ELR (cell line): ENCODE results near the gene MAST4.
"Not testable (repeated sequence)": the region's sequence is repeated elsewhere in the genome, so short reads cannot be mapped to it uniquely, and the experiment has no call there.

Experiments
- DNase-seq: peaks from one replicate; pipeline ENCODE4 v3.0.0-alpha.2; 2015; ENCODE audit warnings: low read depth

MAST4 gene

DNA sequence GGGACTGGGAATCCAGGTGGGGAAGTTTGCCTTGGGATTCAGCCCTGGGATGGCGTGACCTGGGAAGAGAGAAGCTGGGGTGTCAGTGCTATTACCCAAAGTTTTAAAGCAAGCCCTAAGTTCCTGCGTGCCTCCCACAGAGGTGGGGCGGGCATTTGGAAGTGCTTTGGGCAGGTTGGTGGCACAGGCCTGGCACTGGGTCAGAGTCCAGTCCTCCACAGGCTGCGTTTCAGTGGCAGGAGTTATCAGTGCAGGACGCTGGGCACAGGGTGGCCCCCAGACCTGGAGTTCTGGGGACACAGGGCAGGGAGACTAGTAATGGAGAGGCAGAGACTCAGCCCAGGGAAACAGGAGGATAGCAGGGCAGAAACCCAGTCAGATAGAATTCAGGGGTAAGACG is 147.2 kb downstream of the MAST4 start:
- DNase-seq, result no peak

DNA sequence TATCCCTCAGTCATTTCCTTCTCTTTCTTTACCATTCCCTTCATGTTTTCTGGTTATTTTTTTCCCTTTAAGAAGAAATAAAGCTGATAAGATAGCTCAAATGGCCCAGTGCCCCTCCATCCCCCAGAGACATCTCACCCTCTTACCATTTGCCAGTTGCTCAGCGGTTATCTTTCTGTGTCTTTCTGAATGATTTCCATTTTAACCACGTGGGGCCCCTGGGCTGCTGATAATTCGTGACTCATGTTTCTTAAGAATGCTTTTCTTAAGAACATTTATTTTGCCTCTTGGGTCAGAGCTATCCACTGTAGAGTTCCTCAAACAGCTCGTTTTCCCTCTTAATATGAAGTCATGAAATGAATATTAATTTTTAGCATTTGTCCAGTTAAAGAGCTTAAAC is 147.8 kb downstream of the MAST4 start:
- peak; percentile 17 for DNase-seq

DNA sequence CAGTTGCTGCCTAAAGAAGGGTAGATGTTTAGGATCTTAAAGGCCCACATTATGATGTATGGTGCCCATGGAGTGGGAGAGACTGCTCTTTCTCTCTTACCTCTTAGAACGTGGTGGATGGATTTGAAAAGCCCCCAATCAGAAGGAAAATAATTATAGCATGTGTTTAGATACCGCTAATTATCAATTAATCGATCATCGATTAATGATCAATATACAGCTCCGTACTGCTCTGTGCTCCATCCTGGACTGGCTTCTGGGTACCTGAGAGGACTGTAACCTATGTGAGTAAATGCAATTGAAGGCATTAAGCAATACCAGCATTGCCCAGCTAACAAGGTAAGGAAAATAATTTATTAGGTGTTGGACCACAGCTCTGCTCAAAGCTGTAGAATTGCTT is 149.1 kb downstream of the MAST4 start:
- no peak for DNase-seq

DNA sequence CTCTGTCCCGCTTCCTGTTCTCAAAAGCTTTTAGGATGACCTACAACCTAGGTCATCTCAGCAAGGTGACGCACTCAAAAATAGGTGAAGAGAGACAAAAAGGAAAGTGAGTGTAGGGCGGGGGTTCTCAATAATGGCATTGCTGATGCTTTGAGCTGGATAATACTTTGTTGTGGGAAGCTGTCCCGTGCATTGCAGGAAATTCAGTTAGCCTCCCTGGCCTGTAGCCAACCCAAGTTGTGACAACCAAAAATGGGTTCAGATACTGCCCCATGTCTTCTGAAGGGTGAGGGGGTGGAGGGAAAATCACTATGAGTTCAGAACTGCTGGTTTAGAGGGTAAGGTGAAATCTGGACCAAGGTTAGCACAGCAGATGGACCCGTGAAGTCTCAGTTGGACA is 151.4 kb downstream of the MAST4 start:
- DNase-seq, result no peak

DNA sequence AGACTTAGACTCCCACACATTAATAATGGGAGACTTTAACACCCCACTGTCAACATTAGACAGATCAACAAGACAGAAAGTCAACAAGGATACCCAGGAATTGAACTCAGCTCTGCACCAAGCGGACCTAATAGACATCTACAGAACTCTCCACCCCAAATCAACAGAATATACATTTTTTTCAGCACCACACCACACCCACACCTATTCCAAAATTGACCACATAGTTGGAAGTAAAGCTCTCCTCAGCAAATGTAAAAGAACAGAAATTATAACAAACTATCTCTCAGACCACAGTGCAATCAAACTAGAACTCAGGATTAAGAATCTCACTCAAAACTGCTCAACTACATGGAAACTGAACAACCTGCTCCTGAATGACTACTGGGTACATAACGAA is 156.5 kb downstream of the MAST4 start:
- DNase-seq, result not testable (repeated sequence)

DNA sequence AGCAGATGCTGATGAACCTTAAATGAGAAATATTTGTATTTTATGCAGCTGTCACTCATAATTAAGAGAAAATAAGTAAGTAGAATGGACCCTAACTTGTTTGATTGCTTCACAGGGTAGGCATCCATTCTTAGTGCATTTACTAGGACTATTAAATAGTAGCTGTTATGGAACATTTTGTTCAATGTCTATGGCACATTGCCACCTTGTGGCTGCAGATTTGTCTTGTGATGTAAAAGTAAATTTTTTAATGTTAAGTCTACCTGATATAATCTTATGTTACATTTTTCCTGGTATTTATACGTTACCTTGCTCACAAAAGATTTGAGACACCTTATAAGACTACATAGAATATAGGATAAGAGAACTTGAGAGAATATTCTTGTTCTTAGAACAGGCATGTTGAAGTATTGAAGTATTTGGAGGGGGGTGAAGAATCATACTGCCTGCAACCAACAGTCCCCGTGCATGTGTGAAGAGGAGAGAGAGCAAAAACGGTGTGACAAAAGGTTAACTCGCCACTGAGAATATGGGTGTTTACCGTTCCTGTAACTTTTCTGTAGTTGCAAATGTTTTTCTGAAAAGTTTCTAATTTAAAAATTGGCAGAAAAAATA is 161.1 kb downstream of the MAST4 start:
- DNase-seq, result peak; percentile 63

DNA sequence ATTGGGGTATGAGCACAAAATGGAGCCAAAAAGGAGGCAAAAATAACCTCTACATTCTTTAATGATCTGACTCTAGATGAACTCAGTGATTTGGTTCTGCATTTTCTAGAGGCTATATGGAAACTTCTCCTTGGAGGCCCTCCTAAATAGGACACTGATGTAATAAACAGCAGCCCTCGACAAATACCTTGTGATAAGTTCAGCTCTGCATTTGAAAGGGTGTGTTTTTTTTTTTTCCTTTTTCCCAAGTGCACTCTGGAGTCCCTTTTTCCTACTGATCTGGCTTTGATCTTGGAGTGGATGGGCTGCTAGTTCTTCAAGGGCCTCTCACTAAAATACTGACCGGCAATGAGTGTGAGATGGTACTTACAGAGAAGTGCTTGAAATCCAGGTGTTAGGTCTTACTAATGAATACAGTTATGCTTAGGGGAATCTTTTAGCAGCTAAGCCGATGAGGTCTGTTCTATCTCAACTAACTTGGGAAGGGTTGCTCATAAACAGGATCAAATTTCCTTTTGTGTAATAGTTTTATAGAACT is 161.7 kb downstream of the MAST4 start:
- DNase-seq, result no peak

DNA sequence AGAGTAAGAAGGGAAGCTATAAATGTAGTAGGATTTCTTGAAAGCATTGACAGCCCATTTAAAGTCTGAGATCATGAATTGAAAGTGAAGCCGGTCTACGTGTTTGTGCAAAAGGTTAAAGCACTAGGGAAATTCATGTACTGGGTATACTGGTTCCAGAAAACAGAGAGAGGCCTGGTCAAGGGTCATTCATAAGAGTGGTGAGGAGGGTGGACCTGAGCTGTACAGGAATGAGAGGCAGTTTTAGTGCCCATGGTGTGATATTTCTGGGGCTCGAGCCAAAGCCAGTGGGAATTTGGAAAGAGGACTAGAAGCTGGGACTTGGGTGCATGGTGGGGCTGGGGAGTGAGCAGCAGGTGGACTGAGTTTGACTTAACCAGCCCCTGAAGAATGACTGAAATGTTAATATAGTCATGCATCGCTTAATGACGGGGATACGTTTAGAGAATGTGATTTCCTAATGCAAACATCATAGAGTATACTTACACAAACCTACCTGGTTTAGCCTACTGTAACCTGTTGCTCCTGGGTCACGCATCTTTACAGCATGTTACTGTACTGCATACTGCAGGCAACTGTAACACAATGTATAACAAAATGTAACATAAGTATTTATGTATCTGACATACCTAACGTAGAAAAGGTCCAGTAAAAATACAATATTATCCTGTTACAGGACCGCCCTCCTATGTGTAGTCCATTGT is 173.0 kb downstream of the MAST4 start:
- DNase-seq, result no peak

DNA sequence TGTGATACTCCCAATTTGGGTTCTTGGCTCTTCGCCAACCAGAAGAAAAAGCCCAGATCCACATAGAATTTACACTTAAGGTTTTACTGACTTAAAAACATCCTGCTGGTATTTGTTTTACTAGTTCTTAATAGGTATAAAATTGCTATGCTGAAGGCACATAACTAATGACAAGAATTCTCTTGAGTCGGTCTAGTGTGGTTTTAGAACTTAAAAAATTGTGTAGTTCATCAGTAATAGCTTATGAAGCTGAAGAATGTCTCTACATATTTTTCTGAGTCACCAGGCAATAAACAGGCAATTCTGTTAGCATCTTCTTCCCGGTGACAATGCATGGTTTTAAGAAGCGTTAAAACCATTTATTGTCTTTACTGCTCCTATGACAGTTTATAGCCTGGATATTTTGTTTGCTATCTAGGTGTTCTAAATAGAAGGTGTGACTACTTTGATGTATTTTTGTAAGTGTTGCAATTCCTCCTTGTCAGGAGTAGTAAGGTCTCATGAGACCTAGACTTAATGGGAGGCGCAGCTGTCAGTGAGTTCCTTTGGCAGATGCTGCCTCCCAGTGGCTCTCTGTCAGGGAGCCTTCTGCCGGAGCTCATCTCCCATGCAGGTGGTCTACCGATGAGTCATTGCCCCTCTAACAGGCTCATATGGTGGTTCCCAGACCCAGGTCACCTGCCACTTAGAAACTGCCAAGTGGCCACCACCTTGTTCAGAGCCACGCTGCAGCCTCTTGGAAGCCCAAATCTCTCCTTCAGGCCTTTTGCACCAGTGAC is 173.8 kb downstream of the MAST4 start:
- peak; percentile 2 for DNase-seq

DNA sequence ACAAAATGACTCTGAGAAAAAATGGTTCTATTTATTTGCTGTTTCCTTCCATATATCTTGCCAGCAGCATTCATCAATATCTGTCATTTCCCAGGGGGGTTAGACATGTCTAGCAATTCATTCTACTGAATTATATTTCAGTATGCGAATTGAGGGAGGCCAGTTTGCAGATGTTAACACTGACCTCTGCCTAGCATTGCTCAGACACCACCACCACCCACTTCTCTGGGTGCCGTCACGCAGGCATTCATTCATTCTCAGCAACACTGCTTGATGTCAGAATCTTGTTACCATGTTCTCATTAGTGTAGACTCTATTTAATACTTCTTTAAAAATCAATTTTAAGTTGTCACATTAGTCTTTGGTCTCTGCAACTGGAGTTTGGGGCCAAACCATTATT is 181.7 kb downstream of the MAST4 start:
- no peak for DNase-seq

DNA sequence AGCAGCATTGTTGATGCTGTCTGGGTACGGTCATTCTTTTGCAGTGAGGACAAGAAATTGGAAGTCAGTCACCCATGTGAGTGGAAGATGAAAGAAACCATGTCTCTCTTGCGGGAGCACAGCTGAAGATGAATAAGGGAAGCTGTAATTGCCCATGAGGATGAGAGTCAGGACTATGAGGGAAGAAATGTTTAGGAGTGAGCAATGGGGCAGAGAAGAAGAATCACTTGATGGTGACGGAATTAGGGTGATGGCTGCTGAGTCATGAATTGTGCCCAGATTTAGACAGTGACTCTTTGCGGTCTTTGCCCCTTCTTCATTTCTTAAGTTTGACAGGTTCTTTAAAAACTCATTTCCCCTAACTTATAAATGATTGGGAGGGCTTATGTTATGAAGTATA is 183.3 kb downstream of the MAST4 start:
- DNase-seq, result no peak

DNA sequence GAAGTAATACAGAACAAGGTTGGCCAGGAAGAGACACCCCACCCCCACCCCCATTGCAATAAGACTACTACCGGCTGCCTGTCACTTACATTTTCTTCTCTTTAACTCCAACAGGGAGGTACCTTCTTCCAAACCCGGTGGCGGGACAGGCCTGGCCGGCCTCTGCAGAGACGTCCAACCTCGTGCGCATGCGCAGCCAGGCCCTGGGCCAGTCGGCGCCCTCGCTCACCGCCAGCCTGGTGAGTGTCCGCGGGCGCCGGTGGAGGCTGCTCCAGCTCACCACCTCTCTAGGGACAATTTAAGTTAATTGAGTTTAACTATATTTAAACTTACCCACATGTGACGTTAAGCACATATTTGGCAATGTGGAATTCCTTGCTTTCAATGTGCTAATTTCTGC is 192.4 kb downstream of the MAST4 start:
- DNase-seq, result no peak

DNA sequence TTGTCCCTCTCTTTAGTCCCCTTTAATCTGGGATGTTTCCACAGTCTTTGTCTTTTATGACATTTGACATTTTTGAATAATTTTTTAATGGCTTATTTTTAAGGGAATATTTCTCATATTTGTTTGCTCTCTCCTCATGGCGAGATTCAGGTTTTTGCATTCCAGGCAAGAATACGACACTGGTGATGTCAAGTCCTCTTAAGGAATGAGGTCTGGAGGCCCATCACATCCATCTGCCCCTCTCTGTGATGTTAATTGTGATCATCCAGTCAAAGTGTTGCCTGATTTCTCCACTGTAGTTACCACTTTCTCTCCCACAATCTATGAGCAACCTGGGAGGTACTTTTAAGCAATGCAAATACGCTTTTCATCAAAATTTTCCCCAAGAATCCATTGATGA is 193.2 kb downstream of the MAST4 start:
- no peak for DNase-seq

DNA sequence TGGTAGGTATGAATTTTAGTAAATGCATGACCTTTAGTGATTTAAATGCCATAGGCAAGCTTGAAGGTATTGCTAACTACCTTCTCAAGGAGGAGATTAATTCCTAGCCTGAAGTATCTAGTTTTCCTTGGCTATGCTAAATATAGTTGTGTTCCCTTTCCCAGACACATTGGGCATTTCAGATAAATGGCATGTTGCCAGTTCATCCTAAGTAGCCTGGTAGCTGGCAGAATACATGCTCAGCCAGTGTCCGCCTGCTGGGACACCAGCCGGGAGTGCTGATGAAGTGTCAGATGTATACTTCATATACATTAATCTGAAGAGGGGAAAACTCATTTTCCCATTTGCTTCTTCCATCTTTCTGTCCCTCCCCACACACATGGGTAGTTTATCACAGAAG is 196.9 kb downstream of the MAST4 start:
- DNase-seq, result no peak

DNA sequence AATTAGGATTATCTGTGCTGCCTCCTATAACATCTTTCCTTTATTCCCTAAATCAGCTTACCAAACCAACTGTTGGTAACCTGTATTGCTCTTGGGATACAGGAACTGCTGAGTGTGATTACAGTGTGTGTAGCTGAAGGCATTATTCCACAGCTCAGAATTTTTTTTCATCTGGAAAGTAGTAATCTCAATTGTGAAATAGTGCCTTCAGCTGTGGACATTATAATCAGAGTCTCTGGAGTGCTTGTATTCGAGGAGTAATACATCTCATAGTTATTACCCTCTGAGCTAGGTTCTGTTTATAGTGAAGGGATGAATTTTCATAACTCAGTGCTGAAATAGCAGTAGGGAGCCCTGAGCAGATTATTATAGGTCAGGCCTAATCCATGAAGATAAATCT is 199.5 kb downstream of the MAST4 start:
- no peak for DNase-seq

DNA sequence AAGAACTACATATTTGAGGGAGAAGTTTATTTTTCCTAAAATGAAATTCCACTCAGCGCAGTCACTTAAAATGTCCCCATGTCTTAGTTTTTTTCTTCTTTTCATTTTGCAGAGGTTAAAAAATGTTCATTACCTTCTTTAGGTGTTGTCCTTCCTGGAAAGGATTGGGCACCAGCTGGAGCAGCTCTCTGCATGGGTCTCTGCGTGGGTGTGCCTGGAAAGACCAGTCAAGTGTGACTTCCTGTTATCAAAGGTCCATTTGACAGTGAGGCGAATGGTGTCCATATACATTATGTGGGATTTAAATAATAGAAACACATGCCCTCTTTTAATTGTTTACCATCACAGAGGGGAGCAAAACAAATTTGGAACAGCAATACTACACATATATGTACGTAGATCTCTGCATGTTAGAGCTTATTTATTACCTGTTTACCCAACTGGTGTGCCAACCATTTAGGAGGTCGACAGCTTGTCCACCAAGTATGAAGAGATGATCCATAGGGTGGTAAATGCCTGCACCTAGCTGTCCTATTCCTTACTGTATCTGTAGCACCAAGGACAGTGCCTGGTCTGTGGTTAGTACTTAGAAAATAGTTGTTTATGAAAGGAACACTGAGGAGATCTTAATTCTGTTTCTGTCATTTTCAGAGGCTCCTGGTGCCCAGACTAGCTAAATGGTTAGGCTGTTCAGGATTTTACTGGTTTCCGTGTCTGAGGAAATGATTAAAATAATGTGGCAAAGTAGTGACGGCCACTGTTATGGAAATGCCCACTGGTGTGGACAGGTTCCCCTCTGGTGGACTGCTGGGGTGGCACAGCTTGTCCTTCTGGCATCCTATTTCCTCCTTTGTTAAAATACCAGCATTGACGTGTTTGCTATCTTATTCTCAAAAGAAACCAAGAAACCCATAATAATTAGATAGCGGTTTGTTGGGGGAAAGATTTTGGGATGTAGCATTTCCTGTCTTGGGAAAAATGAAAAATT is 200.4 kb downstream of the MAST4 start:
- DNase-seq, result peak; percentile 8

DNA sequence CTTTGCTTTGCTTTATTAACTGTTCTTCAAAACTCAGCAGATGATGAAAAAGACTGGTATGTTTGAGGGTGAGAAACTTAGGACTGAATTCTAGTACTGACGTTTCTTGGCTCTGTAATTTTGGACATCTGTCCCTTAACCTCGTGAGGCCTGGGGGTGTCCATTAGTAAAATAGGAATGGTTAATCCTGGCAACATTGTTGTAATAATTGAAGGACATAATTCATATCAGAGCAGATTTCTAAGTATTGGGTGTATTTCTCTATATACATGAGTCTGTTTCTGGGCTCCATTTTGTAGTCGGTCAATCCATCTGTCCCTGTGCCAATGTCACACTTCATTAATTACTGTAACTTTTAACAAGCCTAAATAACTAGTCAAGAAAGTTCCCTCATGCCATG is 206.7 kb downstream of the MAST4 start:
- DNase-seq, result no peak

DNA sequence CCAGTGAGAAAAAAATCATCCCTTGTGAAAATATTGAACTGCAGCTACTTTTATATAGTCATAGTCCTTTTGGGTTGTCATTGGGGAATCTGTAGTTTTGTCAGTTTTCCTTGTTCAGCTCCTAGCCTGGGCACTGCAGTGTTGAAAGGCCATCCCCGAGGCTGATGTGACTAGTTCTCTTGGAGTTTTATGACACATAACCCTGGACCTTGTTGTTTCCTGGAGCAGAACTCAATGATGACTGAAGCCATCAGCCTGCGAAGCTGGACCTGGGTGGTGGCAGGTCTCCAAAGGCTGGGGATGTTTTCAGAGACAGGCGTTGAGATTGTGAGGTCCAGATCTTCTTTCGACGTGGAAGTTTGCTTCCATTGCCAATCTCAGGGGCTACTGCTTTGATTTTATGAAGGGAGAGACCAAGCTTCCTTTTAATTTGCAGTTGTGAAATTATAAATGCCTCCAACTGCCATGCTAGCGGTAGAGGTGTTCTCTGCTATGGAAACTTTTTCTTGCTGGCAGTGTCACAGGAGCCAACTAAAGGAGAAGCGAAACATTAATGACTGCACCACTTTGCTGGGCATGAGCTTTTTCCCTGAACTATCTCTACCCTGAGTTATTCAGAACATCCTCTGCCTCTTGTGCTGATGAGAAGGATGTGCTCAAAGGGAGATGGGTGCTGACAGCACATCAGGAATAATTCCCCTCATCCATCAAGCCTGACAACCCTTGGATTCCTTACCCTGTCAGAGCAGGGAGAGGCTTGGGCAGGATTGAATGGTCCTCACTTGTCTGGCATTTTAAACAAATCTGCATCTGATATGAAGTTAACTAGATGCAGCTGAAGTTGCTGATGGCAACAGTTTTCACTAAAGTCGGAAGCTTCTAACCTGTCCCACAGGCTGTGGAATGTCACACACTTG is 209.6 kb downstream of the MAST4 start:
- peak; percentile 34 for DNase-seq

DNA sequence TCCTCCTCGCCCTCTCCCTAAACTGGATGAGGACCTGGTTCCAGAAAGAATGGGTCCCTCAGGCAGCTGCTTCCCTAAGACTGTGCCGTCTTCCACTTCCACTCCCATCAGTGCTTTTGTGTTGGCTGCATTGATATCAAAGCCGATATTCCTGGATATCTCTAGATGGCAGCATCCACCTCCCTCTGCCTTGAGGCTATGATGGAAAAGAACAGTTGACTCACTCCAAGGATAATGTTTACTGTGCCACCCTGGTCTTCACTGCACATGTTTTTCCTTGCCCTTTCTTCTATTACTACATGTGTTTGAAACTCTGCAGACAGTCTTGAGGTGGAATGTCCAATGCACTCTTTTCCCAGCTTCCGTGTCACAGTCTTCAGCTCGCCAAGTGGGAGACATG is 211.6 kb downstream of the MAST4 start:
- DNase-seq, result peak; percentile 67

DNA sequence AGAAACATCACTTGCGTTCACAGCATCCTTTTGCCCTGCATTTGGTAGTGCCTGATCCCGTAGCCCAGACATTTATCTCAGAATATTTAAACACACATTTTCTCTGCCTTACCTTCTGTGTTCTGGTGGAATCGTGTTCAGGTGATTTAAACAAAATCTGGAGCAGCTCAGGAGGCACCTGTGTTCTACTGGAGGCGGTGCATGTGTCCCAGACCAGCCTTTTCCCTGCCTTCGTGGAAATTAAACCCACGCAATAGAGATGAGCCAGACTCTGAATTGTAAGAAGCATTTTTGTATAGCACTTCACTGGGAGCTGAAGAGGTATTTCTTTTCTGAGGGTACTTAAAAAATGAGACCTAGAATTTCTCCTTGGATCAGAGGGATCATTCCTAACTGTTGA is 212.5 kb downstream of the MAST4 start:
- DNase-seq, result no peak

DNA sequence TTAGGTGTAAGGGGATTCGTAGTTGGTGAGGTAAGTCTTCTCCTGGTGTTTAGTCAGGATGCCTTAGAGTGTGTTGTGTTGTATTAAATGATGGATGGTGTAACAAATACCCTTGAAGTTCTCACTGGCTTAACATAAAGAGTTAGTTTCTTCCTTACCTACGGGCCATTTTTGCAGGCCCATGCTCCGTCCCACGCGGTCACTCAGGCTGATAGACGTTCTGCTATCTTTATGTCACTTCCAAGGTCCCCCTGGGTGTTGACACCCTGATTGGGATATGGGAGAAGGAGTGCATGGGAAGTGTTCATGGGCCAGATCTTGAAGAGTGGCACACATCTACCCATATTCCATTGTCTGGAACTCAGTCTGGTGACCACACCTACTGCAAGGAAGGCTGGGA is 214.0 kb downstream of the MAST4 start:
- DNase-seq, result no peak
